ENCODE measurements around the gene BRD9.
"Not testable (repeated sequence)": the region's sequence is repeated elsewhere in the genome, so short reads cannot be mapped to it uniquely, and the experiment has no call there.

Gene BRD9

DNA sequence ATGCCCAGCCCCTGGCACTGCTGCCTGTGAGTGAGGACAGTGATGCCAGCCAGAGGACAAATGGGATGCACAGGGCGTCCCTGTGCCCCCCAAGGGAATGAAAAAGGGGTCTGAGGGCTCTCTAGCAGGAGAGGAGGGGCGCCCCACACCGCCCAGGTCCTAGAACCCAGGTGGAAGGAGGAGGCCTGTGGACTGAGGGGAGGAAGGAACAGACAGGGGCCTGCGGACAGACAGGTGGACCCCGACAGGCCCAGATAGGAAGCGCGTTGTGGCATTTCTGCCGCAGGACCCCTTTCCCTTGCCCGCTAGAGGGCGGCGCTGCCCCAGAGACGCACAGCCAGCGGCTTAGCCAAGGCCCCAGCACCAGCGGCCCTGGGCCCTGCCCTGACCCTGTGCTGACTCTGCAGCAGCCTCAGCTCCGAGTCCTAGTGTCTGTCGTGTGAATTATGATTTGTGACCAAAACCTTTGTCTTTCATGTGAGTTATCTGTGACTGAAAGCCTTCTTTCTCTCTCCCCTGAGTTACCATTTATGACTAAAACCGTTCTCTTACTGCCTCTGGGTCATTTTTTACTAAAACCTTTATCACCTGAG, 30.8 kb upstream of the BRD9 start:
- peak; percentile 89 for DNase-seq (ENCODE audit: low spot score)
- peak; percentile 42 for FAIRE-seq

DNA sequence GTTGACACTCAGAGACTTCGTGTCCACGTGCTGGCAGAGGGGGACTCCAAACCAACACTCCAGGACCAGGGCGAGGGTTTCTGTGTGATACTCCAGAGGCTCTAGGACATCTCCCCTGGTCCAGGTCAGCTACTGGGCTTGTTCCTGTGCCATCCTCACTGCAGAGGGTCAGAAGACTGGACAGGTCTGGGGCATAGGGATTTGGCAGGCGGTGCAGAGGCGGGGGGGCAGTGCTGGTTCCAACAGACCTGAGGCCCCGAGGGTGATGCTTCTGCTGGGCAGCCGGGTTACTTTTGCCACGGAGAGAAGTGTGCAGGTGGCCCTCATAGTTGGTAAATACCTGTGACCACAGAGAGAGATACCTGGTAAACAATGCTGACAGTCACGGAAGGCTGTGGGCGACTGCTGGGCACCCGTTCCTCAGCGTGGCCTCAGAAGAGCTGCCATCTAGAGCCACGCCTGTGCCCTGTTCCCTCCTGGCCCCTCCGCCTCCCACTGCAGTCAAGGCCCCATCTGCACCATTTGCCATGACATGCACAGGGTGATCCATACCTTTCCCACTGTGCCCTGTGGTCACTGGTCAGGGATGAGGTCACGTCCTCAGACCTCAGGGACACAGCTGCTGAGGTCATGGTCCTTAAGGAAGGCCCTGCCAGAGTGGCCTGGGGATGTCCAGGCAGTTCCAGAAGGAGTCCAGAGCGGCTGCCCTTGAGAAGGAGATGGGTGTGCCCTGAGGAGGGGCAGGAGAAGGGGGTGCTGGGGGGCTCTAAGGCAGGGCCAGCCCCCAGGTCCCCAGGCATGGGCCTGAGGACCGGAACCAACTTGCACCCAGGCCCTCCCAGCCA, 30.1 kb upstream of the BRD9 start:
- DNase-seq (ENCODE audit: low spot score): no peak
- FAIRE-seq: peak; percentile 67

DNA sequence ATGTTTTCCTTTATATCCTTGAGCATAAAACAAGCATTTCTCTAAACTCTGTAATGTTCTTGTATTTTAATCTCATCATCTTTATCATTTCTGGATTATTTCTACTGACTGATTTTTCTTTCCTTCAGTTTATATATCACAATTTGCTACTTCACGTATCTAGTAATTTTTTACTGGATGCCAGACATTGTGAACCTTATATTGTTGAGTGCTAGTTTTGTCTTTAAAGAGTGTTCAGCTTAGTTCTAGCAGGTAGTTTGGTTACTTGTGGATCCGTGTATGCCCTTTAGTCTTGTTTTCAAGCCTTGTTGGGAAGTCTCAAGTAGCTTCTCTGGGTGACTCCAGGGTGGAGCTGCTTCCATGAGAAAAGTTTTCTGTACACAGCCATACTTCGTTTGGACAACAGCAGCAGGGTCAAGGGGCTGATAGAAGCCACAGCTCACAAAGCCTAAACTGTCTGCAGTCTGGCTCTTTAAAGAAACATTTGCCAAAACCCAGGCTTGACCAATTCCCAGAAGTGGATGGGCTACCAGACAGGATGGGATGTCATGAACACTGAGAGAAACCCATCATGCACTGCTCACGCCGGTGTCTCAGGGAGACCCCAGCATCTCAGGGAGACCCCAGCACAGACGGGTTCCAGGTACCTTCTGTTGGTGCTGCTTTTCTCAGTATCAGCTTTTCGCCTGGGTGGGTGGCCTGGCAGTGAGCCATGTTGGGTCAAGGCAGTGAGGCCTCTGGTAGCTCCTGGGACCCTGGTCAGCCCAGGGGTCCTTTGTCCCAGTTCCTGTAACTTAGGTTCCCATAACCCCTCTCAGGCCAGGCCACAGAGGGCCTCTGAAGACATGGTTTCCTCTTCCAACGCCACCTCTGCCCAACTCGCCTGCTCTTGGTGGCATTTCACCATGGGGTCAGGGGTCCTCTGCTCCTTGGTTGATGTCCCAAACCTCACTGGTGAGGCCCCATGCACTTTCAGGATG, 29.1 kb upstream of the BRD9 start:
- DNase-seq (ENCODE audit: low spot score) (no peak), FAIRE-seq (no peak)

DNA sequence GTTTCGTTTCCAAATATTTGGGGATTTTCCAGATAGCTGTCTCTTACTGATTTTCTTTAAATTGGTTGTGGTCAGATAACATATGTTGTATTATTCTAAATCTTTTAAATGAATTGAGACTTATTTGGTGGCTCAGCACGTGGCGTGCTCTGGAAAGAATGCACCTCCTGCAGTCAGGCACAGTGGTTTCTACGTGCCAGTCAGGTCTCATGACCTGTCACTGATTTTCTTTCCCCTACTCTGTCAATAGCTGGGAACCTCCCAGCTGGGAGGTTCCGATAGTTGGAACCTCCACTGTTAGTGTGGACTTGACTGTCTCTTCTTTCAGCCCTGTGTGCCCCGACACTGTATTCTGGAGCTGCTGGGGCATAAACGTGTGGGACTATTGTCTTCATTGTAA, 27.7 kb upstream of the BRD9 start:
- FAIRE-seq: no peak
- DNase-seq (ENCODE audit: low spot score): no peak

DNA sequence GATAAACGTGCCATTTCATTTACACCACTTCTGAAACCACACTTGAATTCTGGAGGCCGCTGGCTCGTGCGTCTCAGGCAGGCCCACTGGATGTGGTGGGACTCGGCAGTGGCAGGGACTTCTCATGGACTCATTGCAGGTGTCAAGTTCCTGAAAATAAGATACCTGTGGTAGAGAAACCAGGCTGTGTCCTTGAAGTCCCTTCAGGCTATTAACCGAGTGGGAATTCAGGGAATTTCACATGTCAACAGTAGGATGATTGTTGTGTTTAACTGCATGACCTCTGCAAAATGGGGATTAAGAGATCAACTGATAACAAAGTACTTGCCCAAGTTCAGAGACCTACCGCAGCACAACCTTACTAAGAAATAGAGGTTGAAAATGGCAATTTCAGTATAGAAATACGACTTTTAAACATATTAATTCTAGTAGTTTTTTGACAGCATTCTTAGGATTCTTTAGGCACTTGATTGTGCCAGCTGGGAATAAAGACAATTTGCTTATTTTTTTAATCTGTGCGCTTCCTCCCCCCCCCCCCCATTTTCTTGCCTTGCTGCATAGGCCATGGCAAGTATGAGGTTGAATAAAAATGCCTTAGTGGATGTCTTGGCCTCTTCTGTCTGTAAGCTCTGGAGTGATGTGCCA, 26.9 kb upstream of the BRD9 start:
- FAIRE-seq (no peak), DNase-seq (ENCODE audit: low spot score) (no peak)

DNA sequence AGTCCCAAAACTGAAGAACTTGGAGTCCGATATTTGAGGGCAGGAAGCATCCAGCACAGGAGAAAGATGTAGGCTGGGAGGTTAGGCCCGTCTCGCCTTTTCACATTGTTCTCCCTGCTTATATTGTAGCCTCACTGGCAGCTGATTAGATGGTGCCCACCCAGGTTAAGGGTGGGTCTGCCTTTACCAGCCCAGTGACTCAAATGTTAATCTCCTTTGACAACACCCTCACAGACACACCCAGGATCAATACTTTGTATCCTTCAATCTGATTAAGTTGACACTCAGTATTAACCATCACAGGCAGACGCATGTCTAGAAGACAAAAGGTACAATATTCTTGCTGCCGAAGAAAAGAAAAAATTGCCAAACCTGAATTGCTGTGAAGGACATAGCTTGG, 26.1 kb upstream of the BRD9 start:
- not testable (repeated sequence) for FAIRE-seq; DNase-seq (ENCODE audit: low spot score)

DNA sequence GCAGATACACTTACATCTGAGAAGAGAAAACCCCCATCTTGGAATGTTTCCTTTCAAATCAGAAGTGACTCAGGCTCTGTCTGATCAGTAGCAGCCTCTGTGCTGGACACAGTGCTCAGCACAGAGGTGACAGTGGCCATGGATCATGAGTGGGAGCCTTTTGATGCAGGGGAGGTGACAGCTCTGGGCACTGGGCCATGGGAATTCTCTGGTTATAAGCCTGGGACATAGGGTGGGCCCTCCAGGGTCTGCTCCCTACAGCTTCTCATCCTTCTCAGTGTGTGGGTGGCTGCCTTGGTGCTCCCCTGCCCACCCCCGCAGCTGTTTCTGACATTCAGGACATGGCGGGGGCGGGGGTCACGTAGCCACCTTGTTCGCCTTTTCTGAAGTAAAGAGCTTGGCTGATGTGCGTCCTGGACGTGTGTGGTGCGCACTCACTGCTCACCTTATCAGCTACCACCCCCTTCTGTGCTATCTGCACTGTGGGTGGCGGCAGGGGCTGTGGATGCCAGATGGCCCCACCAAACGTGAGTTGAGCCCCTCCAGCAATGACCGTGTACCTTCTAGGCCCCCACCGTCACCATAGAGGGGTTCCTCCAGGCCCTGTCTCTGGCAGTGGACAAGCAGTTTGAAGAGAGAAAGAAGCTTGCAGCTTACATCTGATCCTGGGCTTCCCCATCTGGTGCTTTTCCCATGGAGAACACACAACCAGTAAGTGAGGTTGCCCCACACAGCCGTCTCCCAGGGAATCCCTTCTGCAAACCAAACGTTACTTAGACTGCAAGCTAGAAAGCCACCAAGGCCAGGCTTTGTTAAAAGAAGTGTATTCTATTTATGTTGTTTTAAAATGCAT, 24.1 kb upstream of the BRD9 start:
- no peak for DNase-seq (ENCODE audit: low spot score)
- FAIRE-seq: peak; percentile 30

DNA sequence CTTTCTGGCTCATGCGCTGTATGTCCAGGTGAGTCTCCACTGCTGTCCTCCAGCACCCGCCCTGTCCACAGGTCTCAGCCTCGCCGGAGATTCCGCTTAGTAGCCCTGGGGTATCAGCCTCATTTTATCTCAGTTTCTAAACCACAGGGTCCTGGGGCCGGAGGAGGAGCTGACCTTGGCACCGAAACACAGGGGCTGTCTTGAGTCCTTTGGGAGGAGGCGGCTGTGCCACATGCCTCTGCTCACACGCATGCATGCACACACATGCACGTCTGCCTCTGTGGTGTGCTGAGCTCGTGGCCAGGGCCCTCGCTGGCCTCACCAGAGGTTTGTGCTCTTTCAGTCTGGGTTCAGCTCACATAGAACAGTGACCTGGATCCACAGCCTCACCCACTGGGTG, 23.3 kb upstream of the BRD9 start:
- FAIRE-seq (no peak), DNase-seq (ENCODE audit: low spot score) (no peak)

DNA sequence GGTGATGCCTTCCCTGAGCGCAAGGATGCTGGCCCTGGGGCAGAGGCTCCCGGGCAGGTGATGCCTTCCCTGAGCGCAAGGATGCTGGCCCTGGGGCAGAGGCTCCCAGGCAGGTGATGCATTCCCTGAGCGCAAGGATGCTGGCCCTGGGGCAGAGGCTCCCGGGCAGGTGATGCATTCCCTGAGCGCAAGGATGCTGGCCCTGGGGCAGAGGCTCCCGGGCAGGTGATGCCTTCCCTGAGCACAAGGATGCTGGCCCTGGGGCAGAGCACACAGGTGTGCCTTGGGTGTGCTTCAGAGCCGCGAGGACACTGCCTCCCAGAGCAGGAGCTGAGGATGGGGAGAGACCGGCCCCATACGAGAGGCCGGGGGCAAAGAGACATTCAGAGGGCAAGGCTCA, 22.7 kb upstream of the BRD9 start:
- FAIRE-seq; DNase-seq (ENCODE audit: low spot score): not testable (repeated sequence)

DNA sequence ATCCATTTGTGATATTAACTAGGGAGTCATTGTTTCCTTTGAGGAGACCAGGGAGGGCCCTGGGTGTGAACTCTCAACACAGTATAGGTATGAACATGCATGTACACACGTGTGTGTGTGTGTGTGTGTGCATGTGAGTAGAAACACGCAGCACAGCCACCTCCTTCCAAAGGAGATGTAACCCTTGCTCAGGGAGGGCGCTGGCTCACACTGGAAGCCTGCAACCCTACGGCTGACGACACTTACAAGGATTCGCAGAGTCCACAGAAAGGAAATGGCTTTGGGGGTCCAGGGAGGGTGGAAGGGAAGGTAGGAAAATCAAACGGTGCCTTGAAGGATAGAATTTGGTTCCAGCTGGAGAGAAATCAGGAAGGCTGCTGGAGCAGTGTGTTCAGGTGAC, 22.0 kb upstream of the BRD9 start:
- no peak for DNase-seq (ENCODE audit: low spot score)
- peak; percentile 68 for FAIRE-seq

DNA sequence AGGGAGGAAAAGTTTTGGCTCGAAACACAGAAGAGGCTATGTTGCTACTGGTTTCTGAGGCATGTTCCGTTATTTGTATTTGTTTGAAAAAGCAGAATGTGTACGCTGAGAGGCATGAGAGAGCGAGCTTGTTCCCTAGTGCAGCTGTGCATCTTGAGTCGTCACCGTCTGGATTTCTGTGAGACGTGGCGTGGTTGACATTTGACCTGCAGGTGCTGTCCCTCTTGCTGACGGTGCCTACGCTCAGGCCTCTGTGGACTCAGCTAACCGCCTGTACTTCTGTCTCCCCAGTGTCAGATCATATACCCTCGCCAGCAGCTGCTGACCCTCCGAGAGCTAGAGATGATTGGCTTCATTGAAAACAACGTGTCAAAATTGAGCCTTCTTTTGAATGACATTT, 21.6 kb upstream of the BRD9 start:
- FAIRE-seq (no peak), DNase-seq (ENCODE audit: low spot score) (no peak)

DNA sequence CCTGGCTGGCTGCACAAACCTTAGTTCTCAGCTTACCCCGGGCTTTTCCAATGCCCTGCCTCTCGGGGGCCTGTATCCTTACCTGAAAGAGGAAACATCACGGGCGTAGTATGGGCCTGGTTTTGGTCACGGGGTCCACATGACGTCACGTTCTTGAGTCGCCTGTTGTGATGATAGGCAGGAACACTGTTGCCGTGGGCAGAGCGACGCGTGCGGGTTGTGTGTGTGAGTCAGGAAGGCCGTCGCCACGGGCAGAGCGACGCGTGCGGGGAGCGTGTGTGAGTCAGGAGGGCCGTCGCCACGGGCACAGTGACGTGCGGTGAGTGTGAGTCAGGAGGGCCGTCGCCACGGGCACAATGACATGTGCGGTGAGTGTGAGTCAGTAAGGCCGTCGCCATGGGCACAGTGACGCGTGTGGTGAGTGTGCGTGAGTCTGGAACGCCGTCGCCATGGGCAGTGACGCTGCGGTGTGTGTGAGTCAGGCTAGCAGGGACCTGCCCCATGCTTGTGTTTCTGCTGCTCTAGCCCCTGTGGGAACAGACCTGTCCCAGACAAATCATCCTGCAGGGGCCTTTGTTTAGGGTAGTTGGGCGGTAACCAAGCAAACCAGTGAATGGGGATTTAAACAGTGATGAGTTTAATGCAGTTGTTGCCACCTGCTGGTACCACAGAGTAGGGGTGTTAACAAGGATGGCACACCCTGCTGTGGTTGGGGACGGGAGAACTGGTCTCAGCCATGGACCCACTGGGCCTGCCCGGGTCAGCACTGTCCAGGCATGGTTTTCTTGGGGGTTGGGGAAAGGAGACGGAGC, 19.9 kb upstream of the BRD9 start:
- peak; percentile 98 for FAIRE-seq
- DNase-seq (ENCODE audit: low spot score): peak; percentile 90

DNA sequence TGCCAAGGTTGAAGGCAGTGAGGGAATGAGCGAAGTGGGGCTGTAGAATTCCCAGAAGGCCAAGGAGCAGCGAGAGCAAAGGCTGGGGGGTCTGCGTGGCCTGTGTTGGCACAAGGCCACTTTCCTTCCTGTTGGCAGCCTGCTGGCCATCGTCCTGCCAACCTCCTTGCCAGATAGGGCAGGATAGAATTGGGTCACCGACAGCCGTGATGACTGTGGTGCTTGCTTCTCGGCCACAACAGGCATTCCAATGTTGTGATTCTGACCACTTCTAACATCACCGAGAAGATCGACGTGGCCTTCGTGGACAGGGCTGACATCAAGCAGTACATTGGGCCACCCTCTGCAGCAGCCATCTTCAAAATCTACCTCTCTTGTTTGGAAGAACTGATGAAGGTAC, 19.0 kb upstream of the BRD9 start:
- peak; percentile 97 for FAIRE-seq
- peak; percentile 76 for DNase-seq (ENCODE audit: low spot score)

DNA sequence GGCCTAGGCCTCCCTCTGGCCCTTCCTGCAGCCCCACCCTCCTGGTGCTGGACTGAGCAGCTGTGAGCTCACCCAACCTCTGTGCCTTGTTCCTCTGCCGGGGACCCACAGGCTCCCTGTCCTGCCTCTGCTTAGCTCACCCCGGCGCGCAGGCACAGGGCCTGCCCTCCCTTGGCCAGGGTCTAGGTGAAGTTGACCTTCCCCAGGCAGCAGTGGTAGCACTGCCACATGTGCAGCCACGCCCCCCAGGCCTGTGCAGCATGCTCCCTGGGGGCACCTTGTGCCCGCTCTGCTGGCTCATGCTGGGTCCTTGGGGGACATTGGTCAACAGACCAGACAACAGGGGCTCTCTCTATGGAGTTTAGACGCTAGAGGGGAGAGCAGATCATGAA, 18.2 kb upstream of the BRD9 start:
- peak; percentile 27 for FAIRE-seq
- DNase-seq (ENCODE audit: low spot score): no peak

DNA sequence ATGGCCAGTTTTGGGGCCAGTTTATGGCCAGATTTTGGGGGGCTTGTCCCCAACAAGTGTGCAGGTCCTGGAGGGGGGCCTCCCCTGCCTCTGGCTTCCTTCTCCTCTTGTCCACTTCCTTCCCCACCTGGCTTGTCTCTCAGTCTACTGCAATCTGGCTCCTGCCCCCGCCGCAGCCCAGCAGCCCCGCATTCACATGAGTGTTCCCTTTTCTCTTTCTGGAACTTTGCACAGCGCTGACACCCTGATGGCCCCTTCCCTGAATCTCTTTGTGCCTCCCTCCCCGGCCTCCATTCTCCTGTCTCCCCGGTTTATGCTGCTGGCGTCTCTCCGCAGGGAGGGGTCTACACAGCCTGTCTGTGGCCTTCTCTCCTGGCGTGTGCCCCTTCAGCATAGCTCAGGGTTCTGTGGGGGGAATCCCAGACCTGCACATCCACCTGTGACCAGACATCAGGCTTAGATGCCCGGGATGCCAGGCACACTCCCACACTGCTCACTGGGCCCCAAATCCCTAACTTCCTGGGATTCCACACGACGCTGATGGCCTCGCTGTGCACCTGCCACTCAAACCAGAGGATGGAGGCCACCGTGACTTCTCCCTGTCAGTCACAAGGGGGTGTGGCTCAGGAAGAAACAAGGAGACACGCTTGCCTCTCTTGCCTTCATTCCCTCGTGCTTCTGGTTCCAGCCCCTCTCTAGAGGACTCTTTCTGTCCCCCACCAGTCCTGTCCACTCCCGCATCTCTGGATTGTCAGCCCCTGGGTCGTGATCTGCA, 17.6 kb upstream of the BRD9 start:
- no peak for FAIRE-seq
- no peak for DNase-seq (ENCODE audit: low spot score)

DNA sequence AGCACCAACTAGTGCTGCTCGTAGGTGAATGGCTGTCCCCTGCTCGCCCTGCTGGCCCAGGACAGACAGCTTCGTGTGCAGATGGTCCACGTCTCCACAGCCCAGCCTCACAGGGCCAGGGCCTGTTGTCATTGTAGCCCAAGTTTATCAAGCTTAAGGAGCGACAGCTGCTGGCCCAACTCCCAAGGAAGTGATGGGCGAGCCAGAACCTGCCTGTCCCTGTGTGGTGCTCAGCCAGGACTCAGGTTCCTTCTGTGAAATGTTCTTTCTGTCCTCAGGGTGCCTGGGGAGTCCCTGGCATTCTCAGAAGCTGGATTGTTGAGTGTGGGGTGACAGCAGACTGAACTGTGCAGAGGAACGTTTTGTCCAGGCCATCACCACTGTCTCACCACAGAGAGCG, 16.5 kb upstream of the BRD9 start:
- DNase-seq (ENCODE audit: low spot score): no peak
- FAIRE-seq: no peak

DNA sequence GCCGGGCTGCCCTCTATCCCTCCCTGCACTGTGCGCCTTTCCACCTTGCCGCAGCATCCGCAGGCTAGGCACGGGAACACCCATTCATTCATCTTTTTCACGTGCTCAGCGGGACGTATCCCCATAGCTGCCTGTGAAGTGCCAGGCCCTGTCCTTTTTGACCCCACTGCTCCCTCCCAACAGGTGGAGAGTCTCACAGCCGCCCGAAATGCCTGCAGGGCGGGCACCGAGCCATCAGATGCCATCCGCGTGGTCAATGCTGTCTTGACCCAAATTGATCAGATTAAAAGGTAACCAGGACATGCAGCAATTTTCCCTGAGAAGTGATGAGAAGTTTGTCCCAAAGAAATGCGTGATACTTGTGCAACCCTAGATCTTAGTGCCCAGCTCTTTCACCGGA, 15.6 kb upstream of the BRD9 start:
- DNase-seq (ENCODE audit: low spot score) (no peak), FAIRE-seq (no peak)

DNA sequence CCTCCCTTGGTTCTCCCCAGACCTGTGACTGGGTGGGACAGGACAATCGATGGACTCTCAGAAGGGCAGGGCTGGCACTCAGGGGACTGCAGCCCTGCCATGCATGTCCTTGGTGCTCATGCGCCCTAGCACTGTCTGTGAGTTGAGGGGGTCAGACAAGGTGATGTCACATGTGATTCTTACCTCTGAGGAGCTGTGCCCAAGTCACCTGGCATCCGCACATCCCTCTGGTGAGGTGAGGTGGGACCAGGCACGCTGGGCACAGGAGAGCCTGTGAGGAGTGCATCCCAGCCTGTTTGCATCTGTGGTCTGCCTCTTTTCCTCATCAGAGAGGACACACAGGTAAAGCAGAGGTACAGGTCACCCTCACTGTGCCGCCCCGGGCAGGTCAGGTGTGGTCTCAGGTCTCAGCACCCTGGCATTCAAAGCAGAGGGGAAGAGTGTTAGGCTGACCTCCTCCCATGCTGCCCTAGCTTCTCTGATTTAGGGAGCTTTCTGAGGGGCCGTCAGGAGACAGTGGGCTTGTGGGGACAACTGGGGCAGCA, 14.8 kb upstream of the BRD9 start:
- DNase-seq (ENCODE audit: low spot score): no peak
- no peak for FAIRE-seq

Measured in urothelium cell line (cell line).